Activated CD8-positive, alpha-beta T cell treated with anti-CD3 and anti-CD28 coated beads, Interleukin-2, amount 10 ng/mL, durations not matched to agents 7 days and 5 days (primary cell): ENCODE data around the gene HDLBP. TPM values are rescaled to one million over a fixed set of nuclear protein-coding genes. Genes with fewer than 3 reads are reported as not detected.
A peak's percentile ranks its signal among the peaks of the same experiment; 100 is the strongest.

Experiments used
- ATAC-seq: fragments of 150-1000 bp; cut with Tn5 transposase; one replicate; pipeline ENCODE4 v1.10.0; 2021; ENCODE audit warnings: moderate library complexity
- CTCF ChIA-PET: fragments of 350-600 bp; sonication (Branson Sonifier 250); formaldehyde crosslinking; loops from one replicate; lab custom pipeline; 2021; ENCODE audit warnings: antibody characterized with exemption; lab: Charles Lee
- POLR2A ChIA-PET: fragments of 350-600 bp; sonication (Branson Sonifier 250); formaldehyde crosslinking; loops from one replicate; lab custom pipeline; 2021; ENCODE audit warnings: antibody characterized with exemption; lab: Charles Lee
- DNase-seq: peaks from one replicate; pipeline ENCODE4 v3.0.0-alpha.2; 2020
- H3K27ac Mint-ChIP-seq: one replicate; pipeline ENCODE4 v1.8.0; 2021; ENCODE audit warnings: mild to moderate bottlenecking, mixed read lengths
- H3K27me3 Mint-ChIP-seq: one replicate; pipeline ENCODE4 v1.8.0; 2021; ENCODE audit warnings: low read depth, mixed read lengths
- H3K36me3 Mint-ChIP-seq: one replicate; pipeline ENCODE4 v1.8.0; 2021; ENCODE audit warnings: low read depth, mixed read lengths
- H3K4me1 Mint-ChIP-seq: one replicate; pipeline ENCODE4 v1.8.0; 2021; ENCODE audit warnings: low read depth, mixed read lengths
- H3K4me3 Mint-ChIP-seq: one replicate; pipeline ENCODE4 v1.8.0; 2021; ENCODE audit warnings: mild to moderate bottlenecking, mixed read lengths
- H3K9me3 Mint-ChIP-seq: one replicate; pipeline ENCODE4 v1.8.0; 2022; ENCODE audit warnings: mixed read lengths; ENCODE audit not compliant: insufficient read depth
- total RNA-seq, 2 experiments: library from RNA; stranded (reverse); gene quantifications; one replicate each; pipeline ENCODE4 v1.2.3, GENCODE V29; 2021

HDLBP gene
- total RNA-seq, 2 experiments from 2014 or later, result 186 to 187 TPM

DNA sequence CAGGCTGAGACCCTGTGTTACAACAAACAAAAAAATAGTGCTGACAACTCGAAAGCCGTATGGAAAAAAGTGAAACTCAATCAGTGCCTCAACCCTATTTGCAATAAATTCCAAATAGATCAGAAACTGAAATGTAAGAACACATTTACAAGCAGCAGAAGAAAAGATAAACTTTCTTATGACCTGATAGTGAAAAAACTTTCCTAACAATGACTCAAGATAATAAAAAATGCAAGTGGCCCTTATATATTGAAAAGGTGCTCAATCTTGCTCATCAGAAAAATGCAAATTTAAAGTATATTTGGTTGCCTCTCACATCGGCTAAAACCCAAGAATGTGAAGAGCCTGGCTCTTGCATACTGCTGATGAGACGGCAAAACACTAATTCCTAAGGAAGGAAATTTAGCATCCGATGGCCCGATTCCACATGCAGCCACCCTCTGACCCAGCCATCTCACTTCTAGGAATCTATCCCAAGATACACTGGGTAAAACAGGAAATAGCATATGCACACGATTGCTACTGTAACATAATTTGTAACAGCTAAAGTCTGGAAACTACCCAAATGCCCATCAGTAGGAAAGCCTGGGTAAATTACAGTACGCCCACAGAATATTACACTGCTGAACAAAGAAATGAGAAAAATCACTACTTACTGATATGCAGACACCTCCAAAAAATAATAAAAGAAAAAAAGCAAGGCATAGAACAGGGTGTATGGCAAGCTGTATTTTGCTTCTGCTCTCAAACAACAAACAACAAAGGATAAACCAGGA lies 56.8 kb downstream of the HDLBP start:
- Mint-ChIP-seq H3K4me1 (peaks cover 5% of the 10 kb centered on the region), H3K27me3 (no peaks in the 10 kb centered on the region), H3K27ac (peak overlapping the region; percentile 39), H3K4me3 (no peak overlapping the region), H3K9me3 (no peaks in the 10 kb centered on the region), H3K36me3 (peaks cover 60% of the 10 kb centered on the region)
- no peak for ATAC-seq
- no peak for DNase-seq
- POLR2A ChIA-PET, result no interaction called here
- CTCF ChIA-PET, result interaction anchor here (2.6 kb wide), 1 partner anchor 9 kb away, joined by 8 read pairs; no protein-coding TSS in a partner anchor

DNA sequence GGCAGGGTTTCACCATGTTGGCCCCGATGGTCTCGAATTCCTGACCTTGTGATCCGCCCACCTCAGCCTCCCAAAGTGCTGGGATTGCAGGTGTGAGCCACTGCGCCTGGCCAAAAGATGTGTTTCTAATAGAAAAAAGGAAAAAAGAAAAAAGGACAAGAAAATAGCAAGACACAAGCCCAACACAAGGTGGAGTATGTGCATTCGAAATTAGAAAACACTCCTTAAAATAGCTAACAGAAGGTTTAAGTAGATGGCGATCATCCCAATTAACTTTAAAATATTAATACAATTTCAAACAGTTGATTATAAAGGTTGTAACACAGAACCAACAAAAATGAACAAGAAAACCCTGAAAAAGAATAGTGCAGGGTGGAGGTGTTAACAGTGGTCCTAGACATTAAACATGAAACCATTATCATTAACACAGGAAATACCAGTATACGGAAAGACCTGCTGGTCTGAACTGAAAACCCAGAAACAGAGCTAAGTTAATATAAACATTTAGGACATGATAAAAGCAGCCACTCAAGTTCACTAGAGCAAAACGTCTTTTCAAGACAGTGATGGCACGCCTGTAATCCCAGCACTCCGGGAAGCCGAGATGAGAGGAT lies 57.9 kb downstream of the HDLBP start:
- no peak overlapping the region for H3K4me3 Mint-ChIP-seq
- POLR2A ChIA-PET, result no interaction called here
- DNase-seq (no peak), ATAC-seq (no peak)
- no peaks in the 10 kb centered on the region for H3K27me3 Mint-ChIP-seq
- no peaks in the 10 kb centered on the region for H3K9me3 Mint-ChIP-seq
- CTCF ChIA-PET, result interaction anchor here (0.9 to 2.6 kb wide), 3 partner anchors 10 to 45 kb away, joined by 3 to 8 read pairs (median 3); no protein-coding TSS in a partner anchor
- peaks cover 5% of the 10 kb centered on the region for H3K4me1 Mint-ChIP-seq
- H3K27ac Mint-ChIP-seq, result no peak overlapping the region
- H3K36me3 Mint-ChIP-seq, result peaks cover 61% of the 10 kb centered on the region

DNA sequence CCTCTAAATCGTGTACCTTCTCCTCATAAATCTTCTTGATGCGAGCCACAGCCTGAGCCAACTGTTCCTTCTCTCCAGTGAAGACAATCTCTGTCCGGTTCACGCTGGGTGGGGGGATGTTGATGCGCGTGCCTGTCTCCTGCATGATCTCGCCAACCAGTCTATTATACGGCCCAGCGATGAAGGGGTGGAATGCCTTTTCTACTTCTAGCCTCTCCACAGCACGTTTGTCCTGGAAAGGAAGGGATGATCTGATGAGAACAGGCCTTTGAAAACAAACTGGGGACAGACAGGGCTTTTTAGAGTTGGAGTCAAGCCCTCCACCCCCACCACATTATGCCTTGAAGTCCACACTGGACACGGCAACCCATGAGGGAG lies 59.3 kb downstream of the HDLBP start:
- POLR2A ChIA-PET, result no interaction called here
- peaks cover 64% of the 10 kb centered on the region for H3K36me3 Mint-ChIP-seq
- no peak for DNase-seq

DNA sequence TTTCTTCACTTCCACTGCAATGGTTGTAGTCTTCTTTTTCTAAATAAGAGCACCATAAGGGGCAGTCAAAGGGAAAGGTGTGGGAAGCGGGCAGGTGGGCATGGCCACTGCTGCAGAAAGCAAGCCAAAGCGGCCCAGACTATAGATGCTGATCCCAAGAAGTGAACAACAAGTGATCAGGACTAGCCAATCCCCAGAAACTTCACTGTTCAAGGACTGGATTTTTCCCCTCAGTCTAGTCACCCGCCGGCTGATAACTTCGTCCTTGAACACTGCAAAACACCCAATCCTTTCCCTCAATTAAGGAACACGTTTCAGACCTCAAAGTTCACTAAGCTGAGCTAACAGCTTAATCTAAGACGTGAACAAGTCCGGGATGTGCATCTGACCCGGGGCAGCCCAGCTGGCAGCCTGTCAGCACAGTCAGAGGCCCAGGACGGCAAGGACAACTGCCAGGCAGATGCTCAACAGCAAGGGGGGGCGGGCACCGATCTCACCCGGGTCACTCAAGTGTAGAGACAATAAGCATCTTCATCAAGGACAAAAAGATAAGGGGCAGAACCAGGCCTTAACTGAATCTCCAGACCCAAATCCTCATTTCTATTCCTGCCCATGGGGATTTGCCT lies 59.8 kb downstream of the HDLBP start:
- ChIA-PET POLR2A (no interaction called here), CTCF (no interaction called here)
- no peaks in the 10 kb centered on the region for H3K27me3 Mint-ChIP-seq
- no peak for DNase-seq
- H3K4me1 Mint-ChIP-seq, result peaks cover 5% of the 10 kb centered on the region
- H3K27ac Mint-ChIP-seq, result no peak overlapping the region
- no peak for ATAC-seq
- H3K4me3 Mint-ChIP-seq, result no peak overlapping the region
- H3K9me3 Mint-ChIP-seq, result no peaks in the 10 kb centered on the region
- H3K36me3 Mint-ChIP-seq, result peaks cover 65% of the 10 kb centered on the region

More for the DNA sequence above, 59.3 kb downstream of the HDLBP start:
- H3K4me1 Mint-ChIP-seq, result peaks cover 5% of the 10 kb centered on the region
- ATAC-seq, result no peak
- no peaks in the 10 kb centered on the region for H3K27me3 Mint-ChIP-seq
- CTCF ChIA-PET, result no interaction called here
- H3K27ac Mint-ChIP-seq, result no peak overlapping the region
- no peak overlapping the region for H3K4me3 Mint-ChIP-seq
- H3K9me3 Mint-ChIP-seq, result no peaks in the 10 kb centered on the region

- Mint-ChIP-seq H3K4me1 (peaks cover 5% of the 10 kb centered on the region), H3K27ac (no peak overlapping the region), H3K36me3 (peaks cover 63% of the 10 kb centered on the region), H3K27me3 (no peaks in the 10 kb centered on the region), H3K4me3 (no peak overlapping the region), H3K9me3 (no peaks in the 10 kb centered on the region)
- ATAC-seq (no peak), DNase-seq (no peak)
- ChIA-PET CTCF (no interaction called here), POLR2A (interaction anchor here (0.6 kb wide), 1 partner anchor 37 kb away, joined by 3 read pairs; no protein-coding TSS in a partner anchor)
Measured at GRCh38 chr2:241254904-241255351, 60.5 kb downstream of the HDLBP start.

- DNase-seq, result no peak
- Mint-ChIP-seq H3K4me3 (no peak overlapping the region), H3K27me3 (no peaks in the 10 kb centered on the region), H3K9me3 (no peaks in the 10 kb centered on the region), H3K27ac (no peak overlapping the region), H3K36me3 (peaks cover 72% of the 10 kb centered on the region), H3K4me1 (no peaks in the 10 kb centered on the region)
- POLR2A ChIA-PET, result interaction anchor here (0.6 kb wide), 1 partner anchor 13 kb away, joined by 3 read pairs; no protein-coding TSS in a partner anchor
- ATAC-seq, result no peak
- CTCF ChIA-PET, result no interaction called here
Measured at GRCh38 chr2:241252778-241253475, 62.5 kb downstream of the HDLBP start.

GRCh38 chr2:241249654-241250053 lies 65.8 kb downstream of the HDLBP start:
- ATAC-seq, result no peak
- ChIA-PET CTCF (no interaction called here), POLR2A (no interaction called here)
- Mint-ChIP-seq H3K36me3 (peaks cover 73% of the 10 kb centered on the region), H3K9me3 (no peaks in the 10 kb centered on the region), H3K4me3 (no peak overlapping the region), H3K27ac (no peak overlapping the region), H3K4me1 (no peaks in the 10 kb centered on the region), H3K27me3 (no peaks in the 10 kb centered on the region)
- DNase-seq, result no peak

GRCh38 chr2:241248897-241249296 lies 66.6 kb downstream of the HDLBP start:
- ChIA-PET POLR2A (no interaction called here), CTCF (no interaction called here)
- no peaks in the 10 kb centered on the region for H3K27me3 Mint-ChIP-seq
- H3K27ac Mint-ChIP-seq, result no peak overlapping the region
- no peaks in the 10 kb centered on the region for H3K4me1 Mint-ChIP-seq
- ATAC-seq, result no peak
- H3K36me3 Mint-ChIP-seq, result peaks cover 75% of the 10 kb centered on the region
- no peaks in the 10 kb centered on the region for H3K9me3 Mint-ChIP-seq
- H3K4me3 Mint-ChIP-seq, result no peak overlapping the region
- DNase-seq, result no peak

GRCh38 chr2:241248289-241248688 lies 67.2 kb downstream of the HDLBP start:
- CTCF ChIA-PET, result no interaction called here
- ATAC-seq (no peak), DNase-seq (no peak)
- H3K27ac Mint-ChIP-seq, result no peak overlapping the region
- H3K9me3 Mint-ChIP-seq, result no peaks in the 10 kb centered on the region
- POLR2A ChIA-PET, result no interaction called here
- H3K4me3 Mint-ChIP-seq, result no peak overlapping the region
- H3K27me3 Mint-ChIP-seq, result no peaks in the 10 kb centered on the region
- peaks cover 76% of the 10 kb centered on the region for H3K36me3 Mint-ChIP-seq
- H3K4me1 Mint-ChIP-seq, result no peaks in the 10 kb centered on the region

GRCh38 chr2:241244368-241244767 lies 71.1 kb downstream of the HDLBP start:
- ChIA-PET CTCF (no interaction called here), POLR2A (no interaction called here)
- no peak overlapping the region for H3K4me3 Mint-ChIP-seq
- ATAC-seq (no peak), DNase-seq (no peak)
- H3K36me3 Mint-ChIP-seq, result peaks cover 79% of the 10 kb centered on the region
- H3K27me3 Mint-ChIP-seq, result no peaks in the 10 kb centered on the region
- no peak overlapping the region for H3K27ac Mint-ChIP-seq
- H3K9me3 Mint-ChIP-seq, result no peaks in the 10 kb centered on the region
- no peaks in the 10 kb centered on the region for H3K4me1 Mint-ChIP-seq

DNA sequence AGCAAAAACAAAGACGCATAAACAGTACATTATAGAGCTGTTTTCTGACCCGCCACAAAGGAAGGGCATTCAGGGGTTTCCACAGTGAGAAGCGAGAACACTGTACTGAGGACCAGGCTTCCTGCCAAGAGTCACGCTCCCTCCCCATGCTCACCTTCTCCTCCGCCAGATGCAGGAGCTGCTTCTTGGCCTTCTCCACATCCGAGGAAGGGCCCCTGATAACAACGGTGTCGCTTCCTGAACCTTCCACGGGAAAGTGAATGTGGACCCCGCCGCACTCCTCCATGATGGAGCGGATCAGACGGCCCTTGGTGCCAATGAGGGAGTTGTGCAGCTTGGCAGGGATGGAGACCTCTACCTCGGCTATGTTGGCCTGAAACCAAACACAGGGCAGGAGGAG lies 73.2 kb downstream of the HDLBP start:
- no peak overlapping the region for H3K27ac Mint-ChIP-seq
- H3K4me3 Mint-ChIP-seq, result no peak overlapping the region
- POLR2A ChIA-PET, result no interaction called here
- CTCF ChIA-PET, result no interaction called here
- ATAC-seq, result no peak
- H3K36me3 Mint-ChIP-seq, result peaks cover 78% of the 10 kb centered on the region
- H3K9me3 Mint-ChIP-seq, result no peaks in the 10 kb centered on the region
- H3K4me1 Mint-ChIP-seq, result no peaks in the 10 kb centered on the region
- DNase-seq, result no peak
- H3K27me3 Mint-ChIP-seq, result no peaks in the 10 kb centered on the region
